ENCODE measurements around the gene NOM1.
A peak's percentile ranks its signal among the peaks of the same experiment; 100 is the strongest.

Gene NOM1

DNA sequence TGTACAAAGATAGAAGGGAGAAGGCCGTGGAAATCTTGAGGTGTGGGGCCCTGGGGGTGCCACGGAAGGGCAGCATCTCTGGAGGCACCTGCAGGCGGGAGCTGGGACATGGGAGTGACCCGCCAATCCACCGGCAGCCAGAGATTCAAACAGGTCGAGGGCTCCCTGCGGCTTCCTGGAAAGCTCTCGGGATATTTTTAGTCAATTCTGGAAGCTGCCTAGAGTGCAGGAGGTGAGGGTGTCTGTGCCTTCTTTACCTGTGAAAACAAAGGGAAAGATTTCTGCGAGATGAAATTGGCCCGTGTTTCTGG is 44.4 kb downstream of the NOM1 start:
- Histone ChIP-seq H3K9me3 (ENCODE audit: control insufficient read depth in 1 of 2, low read length in 2 of 2) (no peaks in the 10 kb centered on the region), H3K36me3 (ENCODE audit: control insufficient read depth in 1 of 2, insufficient read depth in 2 of 2, low read length in 2 of 2) (no peaks in the 10 kb centered on the region), H3K27ac (ENCODE audit: low read depth, low read length) (no peak overlapping the region), H3K4me1 (ENCODE audit: control insufficient read depth in 1 of 2, insufficient read depth in 2 of 2, low read length in 2 of 2) (peaks cover 4 to 13% of the 10 kb centered on the region in 2 donors), H3K27me3 (ENCODE audit: control insufficient read depth in 1 of 2, insufficient read depth in 2 of 2, low read length in 2 of 2) (peaks cover 0 to 4% of the 10 kb centered on the region in 2 donors), H3K4me3 (ENCODE audit: low read depth in 1 of 2, low read length in 2 of 2) (peak overlapping the region in 1 of 2 donors; percentile 17), H3K9ac (ENCODE audit: low read depth in 1 of 2, low read length in 2 of 2) (no peak overlapping the region)

- H3K27me3 ChIP-seq (ENCODE audit: control insufficient read depth in 1 of 2, insufficient read depth in 2 of 2, low read length in 2 of 2) = peaks cover 0 to 4% of the 10 kb centered on the region in 2 donors
- H3K9me3 ChIP-seq (ENCODE audit: control insufficient read depth in 1 of 2, low read length in 2 of 2) = no peaks in the 10 kb centered on the region
These were observed 44.9 kb downstream of the NOM1 start for GRCh38 chr7:156994417-156994816.

DNA sequence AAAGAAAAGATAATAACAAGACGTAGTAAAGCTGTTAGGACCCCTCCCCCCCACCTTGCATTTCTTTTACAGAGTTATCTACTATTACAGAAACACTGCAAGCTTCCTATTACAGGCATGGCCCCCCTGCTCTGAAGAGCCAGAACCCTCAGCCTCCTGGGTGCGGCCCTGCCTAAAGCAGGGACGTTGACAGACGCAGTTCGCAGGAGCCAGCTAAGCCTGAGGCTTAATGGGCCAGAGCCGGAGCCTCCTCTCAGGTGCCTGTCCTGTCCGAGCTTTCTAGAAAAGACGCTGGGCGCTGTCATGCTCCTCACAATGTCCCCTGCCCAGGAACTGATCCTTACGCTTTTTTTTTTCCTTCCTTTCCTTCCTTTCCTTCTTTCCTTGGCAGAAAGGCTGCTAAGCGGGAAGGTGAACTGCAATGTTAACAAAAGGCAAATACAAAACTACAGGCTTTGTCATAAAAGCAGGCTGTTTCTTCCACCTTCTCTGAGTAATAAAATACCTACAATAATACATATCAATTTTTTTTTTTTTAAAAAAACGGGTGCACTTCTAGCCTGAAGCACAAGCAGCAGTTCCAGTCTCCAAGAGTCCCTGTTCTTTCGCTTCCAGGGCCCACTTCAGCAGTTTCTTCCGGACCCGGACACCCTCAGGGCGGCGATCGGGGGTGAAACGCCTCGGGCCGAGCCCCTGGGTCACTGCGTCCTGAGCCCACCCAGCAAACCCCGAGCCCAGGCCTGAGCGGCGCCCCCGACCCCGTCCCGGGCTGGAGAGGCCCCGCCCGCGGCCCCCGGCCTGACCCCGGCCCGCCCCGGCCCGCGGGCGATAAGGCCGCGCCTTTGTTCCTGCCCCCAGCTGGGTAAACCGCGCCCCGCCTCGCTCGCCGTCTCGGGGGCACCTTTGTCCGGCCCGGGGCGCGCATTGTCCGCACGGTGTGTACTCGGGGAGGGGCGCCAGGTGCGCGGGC is 49.8 kb downstream of the NOM1 start:
- Histone ChIP-seq H3K27ac (ENCODE audit: low read depth, low read length) (no peak overlapping the region), H3K4me1 (ENCODE audit: control insufficient read depth in 1 of 2, insufficient read depth in 2 of 2, low read length in 2 of 2) (peaks cover 10 to 30% of the 10 kb centered on the region in 2 donors), H3K27me3 (ENCODE audit: control insufficient read depth in 1 of 2, insufficient read depth in 2 of 2, low read length in 2 of 2) (peaks cover 15 to 18% of the 10 kb centered on the region in 2 donors)

More at GRCh38 chr7:156994417-156994816, 44.9 kb downstream of the NOM1 start:
- H3K27ac ChIP-seq (ENCODE audit: low read depth, low read length) = no peak overlapping the region
- H3K4me3 ChIP-seq (ENCODE audit: low read depth in 1 of 2, low read length in 2 of 2) = no peak overlapping the region
- no peak overlapping the region for H3K9ac ChIP-seq (ENCODE audit: low read depth in 1 of 2, low read length in 2 of 2)
- H3K36me3 ChIP-seq (ENCODE audit: control insufficient read depth in 1 of 2, insufficient read depth in 2 of 2, low read length in 2 of 2) = no peaks in the 10 kb centered on the region
- peaks cover 9 to 17% of the 10 kb centered on the region in 2 donors for H3K4me1 ChIP-seq (ENCODE audit: control insufficient read depth in 1 of 2, insufficient read depth in 2 of 2, low read length in 2 of 2)

DNA sequence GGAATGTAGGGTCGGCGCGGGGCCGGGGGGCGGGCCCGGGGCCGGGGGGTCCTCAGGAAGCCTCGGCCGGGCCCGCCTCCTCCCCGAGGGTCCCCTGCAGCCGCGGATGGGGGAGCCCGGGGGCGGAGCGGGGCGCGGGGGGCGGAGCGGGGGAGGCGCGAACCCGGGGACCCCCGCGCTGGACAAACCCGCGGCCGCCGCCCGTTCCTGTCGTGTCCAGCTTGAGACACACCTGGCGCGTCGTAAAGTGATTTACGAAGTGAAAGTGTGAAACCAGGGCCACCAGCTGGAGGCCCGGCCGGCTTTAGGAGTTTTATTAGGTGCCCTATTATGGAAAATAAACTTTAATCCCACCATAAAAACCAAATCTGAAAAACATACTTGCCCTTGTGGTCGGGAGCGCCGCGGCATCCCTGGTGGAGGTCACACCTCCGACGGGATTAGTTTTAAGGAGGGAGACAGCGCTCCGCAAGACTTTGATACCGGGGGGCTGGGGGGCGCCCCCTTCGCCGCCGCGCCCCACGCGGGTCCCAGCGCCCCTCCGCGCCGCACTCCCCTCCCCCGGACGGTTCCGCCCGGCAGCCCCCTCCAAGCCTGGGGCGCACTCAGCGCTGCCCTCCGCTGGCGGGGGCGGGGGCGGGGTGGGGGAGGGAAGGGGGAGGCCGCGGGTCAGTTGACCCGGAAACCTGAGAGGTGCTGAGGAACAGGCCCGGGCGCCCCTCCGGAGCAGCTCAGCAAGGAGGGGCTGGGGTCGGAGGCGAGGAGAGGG is 50.6 kb downstream of the NOM1 start:
- Histone ChIP-seq H3K36me3 (ENCODE audit: control insufficient read depth in 1 of 2, insufficient read depth in 2 of 2, low read length in 2 of 2) (no peaks in the 10 kb centered on the region), H3K4me1 (ENCODE audit: control insufficient read depth in 1 of 2, insufficient read depth in 2 of 2, low read length in 2 of 2) (peaks cover 10 to 34% of the 10 kb centered on the region in 2 donors), H3K27me3 (ENCODE audit: control insufficient read depth in 1 of 2, insufficient read depth in 2 of 2, low read length in 2 of 2) (peaks cover 20 to 21% of the 10 kb centered on the region in 2 donors), H3K9ac (ENCODE audit: low read depth in 1 of 2, low read length in 2 of 2) (peak overlapping the region; percentile 47 to 61), H3K4me3 (ENCODE audit: low read depth in 1 of 2, low read length in 2 of 2) (peak overlapping the region; percentile 50 to 70), H3K27ac (ENCODE audit: low read depth, low read length) (no peak overlapping the region), H3K9me3 (ENCODE audit: control insufficient read depth in 1 of 2, low read length in 2 of 2) (no peaks in the 10 kb centered on the region)

More for the DNA sequence above, 49.8 kb downstream of the NOM1 start:
- Histone ChIP-seq H3K4me3 (ENCODE audit: low read depth in 1 of 2, low read length in 2 of 2) (peak overlapping the region; percentile 52 to 59), H3K36me3 (ENCODE audit: control insufficient read depth in 1 of 2, insufficient read depth in 2 of 2, low read length in 2 of 2) (no peaks in the 10 kb centered on the region), H3K9ac (ENCODE audit: low read depth in 1 of 2, low read length in 2 of 2) (peak overlapping the region; percentile 25 to 38), H3K9me3 (ENCODE audit: control insufficient read depth in 1 of 2, low read length in 2 of 2) (no peaks in the 10 kb centered on the region)

DNA sequence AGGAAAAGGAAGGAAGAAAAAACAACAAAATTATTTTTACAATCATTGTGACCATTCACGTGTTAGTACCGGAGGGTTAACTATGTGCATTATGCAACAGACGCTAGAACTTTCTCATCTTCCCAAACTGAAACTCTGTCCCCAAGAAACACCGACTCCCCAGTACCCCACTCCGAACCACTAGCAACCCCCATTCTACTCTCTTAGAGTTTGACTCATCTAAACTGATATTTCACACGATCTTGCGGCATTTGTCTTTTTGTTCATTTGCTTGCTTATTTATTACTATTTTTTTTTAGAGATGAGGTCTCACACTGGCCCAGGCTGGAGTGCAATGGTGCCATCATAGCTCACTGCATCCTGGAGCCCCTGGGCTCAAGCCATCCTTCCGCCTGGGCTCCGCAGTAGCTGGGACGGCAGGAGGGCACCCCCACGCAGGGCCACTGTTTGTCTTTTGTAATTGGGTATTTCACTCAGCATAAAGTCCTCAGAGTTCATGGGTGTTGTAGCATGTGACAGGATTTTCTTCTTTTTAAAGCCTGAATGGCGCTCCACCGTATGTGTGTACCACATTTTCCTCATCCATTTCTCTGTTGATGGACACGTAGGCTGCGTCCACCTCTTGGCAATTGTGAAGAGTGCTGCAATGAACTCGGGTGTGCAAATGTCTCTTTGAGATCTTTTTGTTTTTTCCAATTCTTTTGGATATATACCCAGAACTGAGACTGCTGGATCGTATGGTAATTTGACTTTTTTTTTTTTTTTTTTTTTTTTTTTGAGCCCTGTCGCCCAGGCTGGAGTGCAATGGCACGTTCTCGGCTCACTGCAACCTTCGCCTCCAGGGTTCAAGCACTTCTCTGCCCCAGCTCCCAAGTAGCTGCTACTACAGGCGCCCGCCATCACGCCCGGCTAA is 51.5 kb downstream of the NOM1 start:
- H3K9ac ChIP-seq (ENCODE audit: low read depth in 1 of 2, low read length in 2 of 2) = no peak overlapping the region
- peaks cover 20 to 21% of the 10 kb centered on the region in 2 donors for H3K27me3 ChIP-seq (ENCODE audit: control insufficient read depth in 1 of 2, insufficient read depth in 2 of 2, low read length in 2 of 2)
- no peaks in the 10 kb centered on the region for H3K36me3 ChIP-seq (ENCODE audit: control insufficient read depth in 1 of 2, insufficient read depth in 2 of 2, low read length in 2 of 2)
- peaks cover 13 to 38% of the 10 kb centered on the region in 2 donors for H3K4me1 ChIP-seq (ENCODE audit: control insufficient read depth in 1 of 2, insufficient read depth in 2 of 2, low read length in 2 of 2)
- peak overlapping the region; percentile 50 for H3K4me3 ChIP-seq (ENCODE audit: low read depth in 1 of 2, low read length in 2 of 2)
- H3K27ac ChIP-seq (ENCODE audit: low read depth, low read length) = no peak overlapping the region
- H3K9me3 ChIP-seq (ENCODE audit: control insufficient read depth in 1 of 2, low read length in 2 of 2) = no peaks in the 10 kb centered on the region

DNA sequence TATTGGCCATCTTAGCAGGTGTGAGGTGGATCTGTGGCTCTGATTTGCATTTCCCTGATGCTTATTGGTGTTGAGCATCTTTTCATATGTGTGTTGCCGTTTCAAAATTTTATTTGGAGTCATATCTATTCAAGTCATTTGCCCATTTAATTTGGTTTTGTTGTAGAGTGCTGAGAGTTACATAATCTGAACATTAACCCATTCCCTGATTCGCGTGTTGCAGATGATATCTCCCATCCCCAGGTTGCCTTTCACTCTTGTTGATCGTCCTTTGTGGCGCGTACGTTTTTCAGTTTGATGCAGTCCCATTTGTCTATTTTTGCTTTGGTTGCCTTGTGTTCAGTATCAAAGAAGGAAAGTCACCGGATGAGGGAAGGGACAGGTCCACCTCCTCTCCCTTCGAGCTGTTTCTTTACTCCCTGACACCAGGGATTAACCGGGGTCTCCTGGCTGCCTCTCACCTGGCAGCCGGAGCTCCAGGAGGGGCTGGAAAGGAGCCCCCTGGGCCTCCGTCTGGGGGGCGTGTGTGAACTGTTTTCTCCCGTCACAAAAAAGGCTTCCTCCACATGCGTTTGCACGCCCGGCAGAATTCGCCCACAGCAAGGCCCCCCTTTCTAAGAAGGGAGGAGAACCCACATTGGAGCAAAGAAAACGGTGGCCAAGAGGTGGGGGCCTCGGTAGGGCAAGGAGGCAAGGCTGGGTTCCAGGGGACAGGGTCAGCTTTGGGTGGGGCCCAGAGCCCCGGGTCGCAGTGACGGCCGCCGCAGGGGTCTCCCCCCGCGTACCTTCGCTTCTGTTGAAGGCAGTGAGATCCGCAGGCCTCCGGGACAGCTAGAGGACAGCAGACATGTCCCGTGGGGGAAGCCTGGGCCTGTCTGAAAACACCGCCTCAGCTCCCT is 52.7 kb downstream of the NOM1 start:
- Histone ChIP-seq H3K4me1 (ENCODE audit: control insufficient read depth in 1 of 2, insufficient read depth in 2 of 2, low read length in 2 of 2) (peaks cover 23 to 44% of the 10 kb centered on the region in 2 donors), H3K4me3 (ENCODE audit: low read depth in 1 of 2, low read length in 2 of 2) (no peak overlapping the region), H3K27ac (ENCODE audit: low read depth, low read length) (no peak overlapping the region), H3K36me3 (ENCODE audit: control insufficient read depth in 1 of 2, insufficient read depth in 2 of 2, low read length in 2 of 2) (no peaks in the 10 kb centered on the region), H3K9ac (ENCODE audit: low read depth in 1 of 2, low read length in 2 of 2) (no peak overlapping the region), H3K27me3 (ENCODE audit: control insufficient read depth in 1 of 2, insufficient read depth in 2 of 2, low read length in 2 of 2) (peaks cover 20 to 21% of the 10 kb centered on the region in 2 donors), H3K9me3 (ENCODE audit: control insufficient read depth in 1 of 2, low read length in 2 of 2) (no peaks in the 10 kb centered on the region)

- Histone ChIP-seq H3K27ac (ENCODE audit: low read depth, low read length) (no peak overlapping the region), H3K9ac (ENCODE audit: low read depth in 1 of 2, low read length in 2 of 2) (no peak overlapping the region), H3K27me3 (ENCODE audit: control insufficient read depth in 1 of 2, insufficient read depth in 2 of 2, low read length in 2 of 2) (peaks cover 20 to 21% of the 10 kb centered on the region in 2 donors), H3K4me3 (ENCODE audit: low read depth in 1 of 2, low read length in 2 of 2) (no peak overlapping the region), H3K4me1 (ENCODE audit: control insufficient read depth in 1 of 2, insufficient read depth in 2 of 2, low read length in 2 of 2) (peaks cover 30 to 50% of the 10 kb centered on the region in 2 donors), H3K36me3 (ENCODE audit: control insufficient read depth in 1 of 2, insufficient read depth in 2 of 2, low read length in 2 of 2) (no peaks in the 10 kb centered on the region), H3K9me3 (ENCODE audit: control insufficient read depth in 1 of 2, low read length in 2 of 2) (no peaks in the 10 kb centered on the region)
These were observed 53.4 kb downstream of the NOM1 start for GRCh38 chr7:157002819-157003421.

DNA sequence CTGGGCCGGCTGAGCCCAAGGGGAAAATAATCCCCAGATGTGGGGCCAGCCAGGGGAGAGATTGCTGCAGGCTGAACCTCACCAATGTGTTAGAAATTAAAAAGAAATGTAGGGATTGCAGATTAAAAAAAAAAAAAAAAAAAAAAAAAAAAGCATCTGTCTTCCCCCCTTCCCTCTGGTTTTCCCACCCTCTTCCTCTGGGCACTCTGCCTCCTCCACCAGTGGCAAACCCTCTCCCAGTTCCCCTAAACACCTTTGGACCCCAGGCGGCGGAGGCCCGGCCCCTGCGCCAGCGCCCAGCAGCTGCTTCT is 53.9 kb downstream of the NOM1 start:
- Histone ChIP-seq H3K4me3 (ENCODE audit: low read depth in 1 of 2, low read length in 2 of 2) (no peak overlapping the region), H3K9me3 (ENCODE audit: control insufficient read depth in 1 of 2, low read length in 2 of 2) (no peaks in the 10 kb centered on the region), H3K27ac (ENCODE audit: low read depth, low read length) (no peak overlapping the region), H3K27me3 (ENCODE audit: control insufficient read depth in 1 of 2, insufficient read depth in 2 of 2, low read length in 2 of 2) (peaks cover 19 to 20% of the 10 kb centered on the region in 2 donors), H3K9ac (ENCODE audit: low read depth in 1 of 2, low read length in 2 of 2) (no peak overlapping the region), H3K4me1 (ENCODE audit: control insufficient read depth in 1 of 2, insufficient read depth in 2 of 2, low read length in 2 of 2) (peaks cover 31 to 50% of the 10 kb centered on the region in 2 donors), H3K36me3 (ENCODE audit: control insufficient read depth in 1 of 2, insufficient read depth in 2 of 2, low read length in 2 of 2) (no peaks in the 10 kb centered on the region)

Data from duodenal mucosa (tissue), 2 donors.